Esophagus muscularis mucosa (tissue), 4 donors: ENCODE results near the gene CCDC201. TPM values are rescaled to one million over a fixed set of nuclear protein-coding genes. Genes with fewer than 3 reads are reported as not detected.

Experiments used
- DNase-seq: peaks from one replicate; pipeline ENCODE4 v3.0.0-alpha.2; 2017; ENCODE audit errors: extremely low spot score
- H3K27ac ChIP-seq, 4 donors: fragments of 200-600 bp; sonication (generic); replicated peaks in 1 of 4; 1 replicate in 3 of 4; 2 replicates in 1 of 4; pipeline ENCODE4 v1.5.1; 2016 to 2019; ENCODE audit warnings: mild to moderate bottlenecking in 1 of 4
- H3K27me3 ChIP-seq, 4 donors: fragments of 200-600 bp; sonication (generic); one replicate each; pipeline versions ENCODE4 v1.5.1 to v1.6.0; 2016 to 2019
- H3K36me3 ChIP-seq, 4 donors: fragments of 200-600 bp; sonication (generic); one replicate each; pipeline ENCODE4 v1.5.1; 2016 to 2019
- H3K4me1 ChIP-seq, 4 donors: fragments of 200-600 bp; sonication (generic); one replicate each; pipeline ENCODE4 v1.5.1; 2016 to 2019
- H3K4me3 ChIP-seq, 4 donors: fragments of 200-600 bp; sonication (generic); 1 replicate in 2 of 4; 2 replicates in 2 of 4; pipeline ENCODE4 v1.5.1; 2016 to 2019; ENCODE audit warnings: mild to moderate bottlenecking in 4 of 4, moderate library complexity in 1 of 4
- H3K9me3 ChIP-seq, 4 donors: fragments of 200-600 bp; sonication (generic); 1 replicate in 3 of 4; 2 replicates in 1 of 4; pipeline ENCODE4 v1.5.1; 2016 to 2019
- EP300 ChIP-seq: sonication (generic); formaldehyde crosslinking; IDR thresholded peaks from one replicate; pipeline ENCODE4 v1.6.1; 2017; ENCODE audit warnings: antibody characterized with exemption
- POLR2A ChIP-seq: fragments of 450-650 bp; IDR thresholded peaks from one replicate; pipeline ENCODE4 v1.6.1; 2017; ENCODE audit warnings: antibody characterized with exemption, moderate library complexity, mild to moderate bottlenecking, low read depth
- POLR2AphosphoS5 ChIP-seq, 2 donors: sonication (generic); formaldehyde crosslinking; IDR thresholded peaks; one replicate each; pipeline ENCODE4 v1.6.1; 2017; ENCODE audit warnings: antibody characterized with exemption in 2 of 2
- whole genome bisulfite sequencing: methylation state at CpG from one replicate; pipeline ENCODE4 v1.1.5; 2018; 5-methylcytosine and 5-hydroxymethylcytosine counted together
- intact Hi-C: fragments of 100-400 bp; cut with DNase I; formaldehyde crosslinking; loops from one replicate; pipeline ENCODE4 v1.15.1; 2023
- total RNA-seq, 4 donors: library from RNA; depleted of rRNA; stranded (reverse); fragments of >200 nt; gene quantifications; one replicate each; pipeline versions ENCODE4 v1.1.0 to v1.2.1, GENCODE V29; 2016
- TF ChIP-seq, protein P1 (sequence below), 3 experiments: fragments of 200-600 bp in 2 of 3; fragments of 450-650 bp in 1 of 3; sonication (generic) in 2 of 3; IDR thresholded peaks; one replicate each; pipeline ENCODE4 v1.5.1; 2017 to 2019; ENCODE audit warnings: antibody characterized with exemption in 3 of 3, mild to moderate bottlenecking in 2 of 3, moderate library complexity in 1 of 3

Gene CCDC201, protein sequence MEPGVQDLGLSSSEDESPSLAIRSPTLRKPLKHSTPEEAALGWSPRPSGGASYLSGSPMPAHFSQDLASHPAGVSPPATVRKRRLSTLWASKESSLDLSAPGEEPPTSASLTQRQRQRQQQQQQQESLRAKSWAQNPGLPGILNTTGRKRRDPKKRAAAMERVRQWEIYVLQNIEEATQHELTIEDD
- not detected for total RNA-seq

DNA sequence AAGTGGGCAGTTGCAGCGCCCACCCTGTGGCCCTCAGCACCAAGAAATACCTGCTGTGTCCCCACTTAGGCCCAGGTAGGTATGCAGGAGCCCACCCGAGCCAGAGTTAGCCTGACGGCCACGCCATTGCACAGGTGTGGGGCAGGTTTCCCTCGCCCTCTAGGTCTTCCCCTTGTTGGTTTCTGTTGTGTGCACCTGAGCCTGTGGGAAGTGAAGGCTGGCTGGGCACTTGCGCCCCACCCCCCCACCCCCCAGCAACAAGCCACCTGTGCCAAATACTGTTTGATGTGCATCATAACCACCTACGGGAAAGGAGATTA is at the start of gene CCDC201:
Gene CCDC201, minus strand, starts transcription at position 48 of the 320 bp plus-strand sequence. CDS start 75 bp downstream, outside the sequence.
- no peaks in the 10 kb centered on the region for H3K4me1 ChIP-seq
- no peak for DNase-seq
- H3K9me3 ChIP-seq = peaks cover 0 to 10% (median 2%) of the 10 kb centered on the region in 4 donors
- intact Hi-C loops = no loop called here
- H3K4me3 ChIP-seq = no peak within 1 kb of the TSS
- 88% methylated on average over 7 of the region's 7 CpGs for WGBS
- H3K27me3 ChIP-seq = no peaks in the 10 kb centered on the region
- no peak within 1 kb of the TSS for H3K27ac ChIP-seq
- TF ChIP-seq EP300 (no peak), POLR2AphosphoS5 (IDR thresholded peaks at IDR 0.05) (no peak), POLR2A (no peak)
- TF ChIP-seq, protein P1, sequence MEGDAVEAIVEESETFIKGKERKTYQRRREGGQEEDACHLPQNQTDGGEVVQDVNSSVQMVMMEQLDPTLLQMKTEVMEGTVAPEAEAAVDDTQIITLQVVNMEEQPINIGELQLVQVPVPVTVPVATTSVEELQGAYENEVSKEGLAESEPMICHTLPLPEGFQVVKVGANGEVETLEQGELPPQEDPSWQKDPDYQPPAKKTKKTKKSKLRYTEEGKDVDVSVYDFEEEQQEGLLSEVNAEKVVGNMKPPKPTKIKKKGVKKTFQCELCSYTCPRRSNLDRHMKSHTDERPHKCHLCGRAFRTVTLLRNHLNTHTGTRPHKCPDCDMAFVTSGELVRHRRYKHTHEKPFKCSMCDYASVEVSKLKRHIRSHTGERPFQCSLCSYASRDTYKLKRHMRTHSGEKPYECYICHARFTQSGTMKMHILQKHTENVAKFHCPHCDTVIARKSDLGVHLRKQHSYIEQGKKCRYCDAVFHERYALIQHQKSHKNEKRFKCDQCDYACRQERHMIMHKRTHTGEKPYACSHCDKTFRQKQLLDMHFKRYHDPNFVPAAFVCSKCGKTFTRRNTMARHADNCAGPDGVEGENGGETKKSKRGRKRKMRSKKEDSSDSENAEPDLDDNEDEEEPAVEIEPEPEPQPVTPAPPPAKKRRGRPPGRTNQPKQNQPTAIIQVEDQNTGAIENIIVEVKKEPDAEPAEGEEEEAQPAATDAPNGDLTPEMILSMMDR (IDR thresholded peaks at IDR 0.05) = no peak
- no peaks in the 10 kb centered on the region for H3K36me3 ChIP-seq

DNA sequence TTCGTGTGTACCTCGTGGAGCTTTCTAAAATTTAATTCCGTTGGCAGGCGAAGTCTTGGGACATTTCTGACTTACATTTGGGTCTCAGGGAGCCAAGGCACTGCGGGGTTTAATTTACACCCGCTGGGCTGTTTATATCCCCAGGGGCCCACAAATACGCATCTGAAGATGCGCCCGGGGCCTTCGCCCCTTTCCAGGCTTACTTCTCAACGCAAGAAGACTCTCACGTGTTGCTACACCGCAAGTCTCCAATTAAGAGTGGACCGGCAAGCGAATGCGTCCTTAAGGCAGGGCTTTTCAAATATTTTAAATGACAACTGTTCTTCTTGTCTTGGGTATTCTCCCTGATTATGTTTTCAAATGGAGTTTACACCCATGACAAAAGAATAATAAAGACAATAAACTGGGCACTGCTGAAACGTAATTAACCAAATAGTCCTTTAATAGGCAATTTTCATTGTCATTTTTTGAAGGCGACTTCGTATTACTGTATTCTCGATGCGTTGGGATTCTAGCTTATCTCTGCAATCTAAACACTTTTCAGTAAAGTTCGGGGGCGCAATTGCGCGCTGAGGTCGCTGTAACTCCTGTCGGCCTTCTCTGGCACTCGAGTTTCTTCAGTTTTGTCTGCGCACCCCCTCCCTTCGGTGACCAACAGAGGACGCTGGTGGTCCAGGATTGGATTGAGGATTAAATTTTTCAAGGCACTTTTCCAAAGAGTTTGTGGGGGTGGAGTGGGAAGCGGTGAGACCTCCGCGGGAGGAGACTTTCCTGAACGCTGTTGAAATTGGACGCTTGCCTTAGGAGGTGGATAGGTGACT is 49.0 kb upstream of the CCDC201 start:
- peak; percentile 89 for DNase-seq
- peaks cover 0 to 60% (median 19%) of the 10 kb centered on the region in 4 donors for H3K27me3 ChIP-seq

GRCh38 chr7:45921381-45921698 is 48.5 kb upstream of the CCDC201 start:
- intact Hi-C loops = loop anchor here (2.0 kb wide), 1 partner anchor 1167 kb away; no protein-coding TSS in a partner anchor
- H3K27ac ChIP-seq = peak overlapping the region in 2 of 4 donors; percentile 24 to 34
- H3K36me3 ChIP-seq = peaks cover 0 to 10% (median 0%) of the 10 kb centered on the region in 4 donors
- peaks cover 32 to 60% (median 54%) of the 10 kb centered on the region in 4 donors for H3K4me1 ChIP-seq
- peak overlapping the region; percentile 56 to 65 (median 56) for H3K4me3 ChIP-seq
- no peaks in the 10 kb centered on the region for H3K9me3 ChIP-seq
- TF ChIP-seq POLR2A (no peak), POLR2AphosphoS5 (IDR thresholded peaks at IDR 0.05) (no peak), EP300 (no peak)
- TF ChIP-seq, protein P1 (IDR thresholded peaks at IDR 0.05) = no peak
- WGBS = 4% methylated on average over 20 of the region's 31 CpGs
- H3K27me3 ChIP-seq = peaks cover 0 to 66% (median 19%) of the 10 kb centered on the region in 4 donors
- peak; percentile 75 for DNase-seq

More for the DNA sequence above, 49.0 kb upstream of the CCDC201 start:
- intact Hi-C loops = loop anchor here (2.0 kb wide), 1 partner anchor 1167 kb away; no protein-coding TSS in a partner anchor
- H3K4me3 ChIP-seq = peak overlapping the region; percentile 56 to 65 (median 56)
- H3K36me3 ChIP-seq = peaks cover 0 to 4% (median 0%) of the 10 kb centered on the region in 4 donors
- peaks cover 32 to 60% (median 54%) of the 10 kb centered on the region in 4 donors for H3K4me1 ChIP-seq
- no peaks in the 10 kb centered on the region for H3K9me3 ChIP-seq
- no peak for TF ChIP-seq POLR2A
- peak in 1 of 2 donors; percentile 23 for TF ChIP-seq POLR2AphosphoS5 (IDR thresholded peaks at IDR 0.05)
- no peak for TF ChIP-seq EP300
- TF ChIP-seq, protein P1 (IDR thresholded peaks at IDR 0.05) = peak; percentile 62 to 76 (median 65)
- WGBS = 6% methylated on average over 36 of the region's 36 CpGs
- H3K27ac ChIP-seq = peak overlapping the region in 1 of 4 donors; percentile 34

GRCh38 chr7:45920502-45921380 is 47.9 kb upstream of the CCDC201 start, which contains the start of gene IGFBP3:
IGFBP3 (minus strand) TSS chr7:45921272; CDS start chr7:45921140, 132 bp downstream.
- H3K4me1 ChIP-seq = peaks cover 32 to 60% (median 54%) of the 10 kb centered on the region in 4 donors
- 3% methylated on average over 10 of the region's 111 CpGs for WGBS

More at GRCh38 chr7:45920502-45921380, 47.9 kb upstream of the CCDC201 start, which contains the start of gene IGFBP3:
- peak within 1 kb of the TSS; percentile 56 to 65 (median 56) for H3K4me3 ChIP-seq
- H3K27me3 ChIP-seq = peaks cover 0 to 72% (median 19%) of the 10 kb centered on the region in 4 donors
- H3K36me3 ChIP-seq = peaks cover 0 to 16% (median 0%) of the 10 kb centered on the region in 4 donors
- TF ChIP-seq EP300 = no peak
- peak; percentile 11 to 13 for TF ChIP-seq POLR2AphosphoS5 (IDR thresholded peaks at IDR 0.05)
- TF ChIP-seq POLR2A = no peak
- peak; percentile 82 for DNase-seq
- peak within 1 kb of the TSS in 2 of 4 donors; percentile 24 to 34 for H3K27ac ChIP-seq
- intact Hi-C loops = loop anchor here (2.0 kb wide), 1 partner anchor 1168 kb away; no protein-coding TSS in a partner anchor
- no peaks in the 10 kb centered on the region for H3K9me3 ChIP-seq
